Raji (cell line): ENCODE results near the gene ADORA2B.

Experiments
- POLR2A ChIP-seq: IDR thresholded peaks from 2 replicates; pipeline ENCODE4 v1.6.1; 2011; ENCODE audit warnings: low read depth, low read length, control low read depth; ENCODE audit not compliant: insufficient read depth

Gene ADORA2B

GRCh38 chr17:15944759-15945526 lies at the start of gene ADORA2B:
TSS of gene ADORA2B (plus strand) at chr17:15945130. CDS start at chr17:15945249, 119 bp downstream.
- TF ChIP-seq POLR2A = peak; percentile 55

GRCh38 chr17:15896277-15896676 lies 48.7 kb upstream of the ADORA2B start:
- no peak for TF ChIP-seq POLR2A

DNA sequence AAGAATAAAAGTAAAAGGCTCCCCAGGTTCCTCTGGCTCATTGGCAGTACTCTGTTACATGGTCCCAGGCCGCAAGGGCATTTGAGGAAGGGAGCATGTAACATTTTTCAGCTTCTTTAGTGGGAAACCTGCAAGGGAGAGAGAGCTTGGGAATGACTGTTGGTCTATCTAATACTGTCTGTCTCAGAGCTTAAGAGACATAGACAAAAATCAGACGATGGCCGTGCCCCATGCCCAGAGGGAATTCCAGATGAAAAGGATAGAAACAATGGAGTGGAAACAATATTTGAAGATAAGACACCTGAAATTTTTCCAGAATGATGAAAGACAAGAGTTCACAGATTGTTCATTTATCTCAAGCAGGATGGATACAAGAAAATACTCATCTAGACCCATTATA lies 48.1 kb upstream of the ADORA2B start:
- no peak for TF ChIP-seq POLR2A

- no peak for TF ChIP-seq POLR2A
Observed at GRCh38 chr17:15900871-15901270, 44.1 kb upstream of the ADORA2B start.

DNA sequence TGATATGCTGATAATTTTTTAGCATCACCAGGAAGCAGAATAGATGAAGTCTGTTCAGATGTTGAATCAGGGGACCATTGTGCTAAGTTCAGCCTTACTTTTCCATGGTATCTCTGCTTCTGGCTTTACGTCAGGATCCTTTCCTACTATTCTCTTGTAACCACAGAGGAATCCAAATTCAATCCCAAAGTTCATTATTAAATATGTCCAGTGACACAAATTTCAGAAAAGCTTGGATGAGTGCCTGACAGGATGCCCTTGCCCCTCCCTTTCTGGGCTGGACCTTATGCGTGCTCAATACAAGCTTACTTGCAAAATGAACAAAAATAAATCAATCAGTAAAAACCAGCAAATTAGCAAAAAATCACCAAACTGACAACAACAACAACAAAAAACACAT lies 37.6 kb upstream of the ADORA2B start:
- no peak for TF ChIP-seq POLR2A

GRCh38 chr17:15908378-15908777 lies 36.6 kb upstream of the ADORA2B start:
- no peak for TF ChIP-seq POLR2A

DNA sequence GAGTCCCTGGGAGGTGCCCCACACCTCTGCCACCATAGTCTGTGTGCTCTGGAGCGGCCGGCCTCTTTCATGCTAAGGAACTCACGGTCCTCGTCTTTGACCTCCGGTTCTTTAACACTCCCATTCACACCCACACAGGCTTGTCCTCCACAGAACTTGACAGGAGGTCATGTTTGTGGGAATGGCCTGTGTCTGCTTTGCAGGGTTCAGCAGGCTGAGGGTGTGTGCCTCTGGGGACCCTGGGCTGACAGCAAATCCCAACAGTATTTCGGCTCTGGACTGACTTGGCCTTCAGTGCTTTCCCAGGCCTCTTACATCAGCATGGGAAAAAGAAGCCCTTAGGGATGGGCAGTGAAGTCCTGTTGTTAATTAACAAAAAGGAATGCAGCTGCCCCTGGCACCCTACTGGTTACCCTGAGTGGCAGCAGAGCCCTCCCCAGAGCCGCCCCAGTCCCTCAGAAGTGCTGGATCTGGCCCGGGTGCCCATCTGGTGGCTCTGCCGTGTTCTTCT lies 35.4 kb upstream of the ADORA2B start:
- TF ChIP-seq POLR2A = no peak

GRCh38 chr17:15910791-15911190 lies 34.1 kb upstream of the ADORA2B start:
- no peak for TF ChIP-seq POLR2A

DNA sequence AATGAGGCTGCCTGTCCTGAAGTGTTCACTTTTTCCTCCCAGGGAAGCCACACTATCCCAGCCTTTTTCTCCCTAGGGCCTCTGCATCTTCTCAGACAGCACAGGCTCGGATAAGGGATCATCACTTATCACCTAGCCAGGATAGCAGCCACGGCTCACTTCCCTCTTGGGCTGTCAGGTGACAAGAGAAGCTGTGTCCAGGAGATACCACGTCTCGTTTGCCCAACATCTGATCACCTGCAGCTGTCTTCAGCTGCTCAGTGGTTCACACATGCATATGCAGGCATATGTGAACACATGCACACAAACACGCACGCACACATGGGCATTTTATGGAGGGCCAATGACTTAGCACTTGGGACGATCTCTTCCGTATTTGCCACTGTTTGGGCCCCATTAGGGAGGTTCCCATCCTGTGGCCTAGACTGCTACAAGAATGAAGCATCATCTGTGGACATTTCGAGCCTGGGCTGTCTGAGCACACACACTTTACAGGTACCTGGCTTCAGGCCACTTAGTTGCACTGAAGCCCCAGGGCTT lies 32.4 kb upstream of the ADORA2B start:
- no peak for TF ChIP-seq POLR2A

DNA sequence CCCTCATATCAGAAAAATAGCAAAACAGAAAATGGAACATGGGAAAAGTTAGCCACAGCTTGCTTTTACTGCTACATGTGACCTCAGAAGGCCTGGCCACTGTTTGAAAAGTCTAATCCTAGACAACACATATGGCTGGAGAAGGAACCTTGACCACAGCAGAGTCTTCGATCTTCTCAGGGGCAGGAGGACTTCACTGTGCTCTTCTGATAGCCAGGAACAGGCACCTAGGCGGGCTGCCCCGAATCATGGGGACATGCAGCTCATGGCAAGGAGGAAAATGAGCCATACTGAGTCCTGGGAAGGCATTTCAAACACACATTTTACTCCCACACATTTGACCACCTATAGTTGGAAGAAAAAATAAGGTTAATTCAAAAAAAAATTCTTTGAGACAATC lies 31.1 kb upstream of the ADORA2B start:
- no peak for TF ChIP-seq POLR2A

DNA sequence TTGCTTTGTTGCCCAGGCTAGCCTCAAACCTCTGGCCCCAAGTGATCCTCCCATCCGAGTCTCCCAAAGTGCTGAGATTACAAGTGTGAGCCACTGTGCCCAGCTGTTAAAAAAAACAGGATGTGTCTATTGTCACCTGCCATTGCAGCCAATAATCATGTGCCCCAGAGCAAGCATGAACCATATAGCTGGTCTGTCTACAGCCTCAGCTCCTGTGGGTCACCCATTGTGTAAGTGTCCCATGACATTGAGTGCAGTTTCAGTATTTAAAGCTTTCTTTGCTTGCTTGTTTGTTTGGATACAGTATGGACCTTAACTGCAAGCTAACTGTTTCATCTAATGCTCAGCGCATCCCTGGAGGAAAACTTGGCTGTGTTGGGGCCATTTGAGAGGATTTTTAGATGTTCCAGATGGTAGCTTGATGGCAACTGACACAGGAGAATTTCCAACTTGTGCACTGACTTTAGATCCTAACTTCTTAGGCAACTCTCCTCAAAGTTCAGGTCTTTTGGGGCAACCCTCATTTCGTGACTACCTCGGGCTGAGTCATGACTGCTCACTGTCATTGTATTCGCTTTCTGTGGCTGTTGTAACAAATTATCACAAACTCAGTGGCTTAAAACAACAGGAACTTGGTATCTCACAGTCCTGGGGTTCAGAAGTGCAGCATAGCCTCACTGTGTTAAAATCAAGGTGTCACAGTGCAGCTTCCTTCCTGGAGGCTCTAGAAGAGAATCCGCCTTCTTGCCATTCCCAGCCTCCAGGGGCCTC lies 30.3 kb upstream of the ADORA2B start:
- no peak for TF ChIP-seq POLR2A

- TF ChIP-seq POLR2A = no peak
Observed at GRCh38 chr17:15915961-15916360, 29.0 kb upstream of the ADORA2B start.

GRCh38 chr17:15917021-15917437 lies 27.9 kb upstream of the ADORA2B start:
- TF ChIP-seq POLR2A = no peak

DNA sequence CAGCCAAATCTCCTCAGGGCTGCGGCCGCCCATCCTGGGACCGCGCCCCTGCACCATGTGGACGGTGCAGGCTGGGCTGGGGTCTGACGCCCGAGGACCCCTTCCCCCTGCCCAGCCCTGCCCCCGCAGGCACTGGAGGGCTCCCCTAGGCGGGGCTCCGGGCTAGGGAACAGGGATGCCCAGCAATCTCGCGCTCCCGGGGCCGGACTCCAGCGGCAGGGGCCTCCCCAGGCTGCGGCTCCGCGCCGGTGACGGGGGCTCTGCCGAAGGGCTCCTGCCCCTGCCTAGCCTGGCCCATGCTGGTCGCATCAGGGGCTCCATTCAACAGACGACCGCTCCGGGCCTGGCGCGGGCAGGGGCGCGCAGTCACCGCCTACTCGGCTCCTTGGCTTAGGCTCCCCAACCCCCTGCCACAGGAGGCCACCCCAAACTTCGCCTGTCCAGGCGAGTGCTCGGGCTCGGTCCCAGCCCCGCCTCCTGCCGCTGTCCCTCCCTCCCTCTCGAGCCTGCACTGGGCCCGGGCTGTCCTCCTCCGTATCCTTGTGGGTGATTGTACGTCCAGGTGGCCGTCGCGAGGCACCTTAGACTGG lies 27.4 kb upstream of the ADORA2B start:
- TF ChIP-seq POLR2A = no peak

DNA sequence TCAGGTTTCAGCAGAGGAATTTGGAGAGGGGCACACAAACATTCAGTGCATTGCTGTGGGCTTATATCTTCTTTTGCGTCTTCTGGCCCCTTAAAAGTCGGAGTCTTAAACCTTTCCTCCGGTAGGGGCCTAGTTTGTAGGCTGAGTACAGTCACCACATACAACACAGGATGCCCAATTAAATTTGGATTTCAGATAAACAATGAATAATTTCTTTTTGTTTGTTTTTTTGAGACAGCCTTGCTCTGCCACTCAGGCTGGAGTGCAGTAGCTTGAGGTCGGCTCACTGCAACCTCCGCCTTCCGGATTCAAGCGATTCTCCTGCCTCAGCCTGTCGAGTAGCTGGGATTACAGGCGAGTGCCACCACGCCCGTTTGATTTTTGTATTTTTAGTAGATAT lies 26.7 kb upstream of the ADORA2B start:
- no peak for TF ChIP-seq POLR2A

GRCh38 chr17:15918661-15919259 lies 26.2 kb upstream of the ADORA2B start:
- TF ChIP-seq POLR2A = no peak

DNA sequence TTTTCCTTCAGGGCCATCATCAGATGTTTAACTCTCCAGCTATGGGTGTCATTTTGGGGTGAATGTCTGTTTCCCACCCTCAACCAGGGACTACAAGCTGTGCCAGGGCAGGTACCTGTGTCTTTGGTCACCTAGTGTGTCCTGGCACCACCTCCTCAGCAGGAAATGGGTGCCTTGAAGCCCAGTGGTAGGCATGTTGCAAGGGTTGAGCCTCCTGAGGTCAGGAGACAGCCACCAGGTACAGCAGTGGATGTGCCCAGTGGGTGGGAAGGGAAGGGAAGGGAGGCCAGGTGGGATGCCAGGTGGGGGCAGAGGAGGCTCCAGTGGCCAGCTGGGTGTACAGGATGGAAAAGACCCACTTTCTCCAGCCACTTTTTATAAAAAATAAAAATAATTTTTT lies 25.5 kb upstream of the ADORA2B start:
- no peak for TF ChIP-seq POLR2A
